SK-MEL-5 (cell line): Measurements from ENCODE around the gene KATNIP. TPM values are rescaled to one million over a fixed set of nuclear protein-coding genes. Genes with fewer than 3 reads are reported as not detected.

Source experiments
- DNase-seq: peaks from one replicate; pipeline ENCODE4 v3.0.0-alpha.2; 2016; ENCODE audit warnings: low read depth, low spot score
- in situ Hi-C: cut with HindIII; loops from 2 replicates; pipeline ENCODE4 v1.10.0; 2016; ENCODE audit warnings: low sequenced_read_pairs, high pct_unique_total_duplicates, low pct_unique_long_range_greater_than_20kb
- total RNA-seq: library from RNA; depleted of rRNA; stranded (reverse); fragments of >200 nt; shearing (Covaris generic); gene quantifications from 2 replicates; pipeline ENCODE4 v1.2.3, GENCODE V29; 2014

The KATNIP gene
- total RNA-seq, 1 experiment from 2014 or later, result 13.7 TPM

DNA sequence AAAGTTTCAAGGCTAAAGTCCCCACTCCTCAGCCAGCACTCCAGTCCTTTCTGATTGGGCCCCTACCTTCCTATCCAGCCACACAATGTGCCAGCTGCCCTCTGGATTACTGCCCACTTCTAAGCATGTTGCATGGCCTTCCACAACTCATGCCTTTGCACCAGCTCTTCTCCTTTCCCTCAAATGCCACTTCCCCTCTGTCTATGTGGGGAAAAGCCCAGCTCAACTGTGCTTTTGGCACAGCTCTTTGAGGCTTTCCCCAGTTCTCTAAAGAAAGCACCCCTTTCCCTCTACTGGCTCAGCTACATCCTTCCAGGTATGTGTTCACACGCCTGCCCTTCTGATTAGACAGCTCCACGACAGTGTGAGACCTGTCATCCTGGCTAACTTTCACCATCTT is 18.8 kb upstream of the KATNIP start:
- in situ Hi-C loops, result no loop called here
- DNase-seq, result no peak

GRCh38 chr16:27531826-27532800 is 17.8 kb upstream of the KATNIP start:
- no peak for DNase-seq
- in situ Hi-C loops, result no loop called here

DNA sequence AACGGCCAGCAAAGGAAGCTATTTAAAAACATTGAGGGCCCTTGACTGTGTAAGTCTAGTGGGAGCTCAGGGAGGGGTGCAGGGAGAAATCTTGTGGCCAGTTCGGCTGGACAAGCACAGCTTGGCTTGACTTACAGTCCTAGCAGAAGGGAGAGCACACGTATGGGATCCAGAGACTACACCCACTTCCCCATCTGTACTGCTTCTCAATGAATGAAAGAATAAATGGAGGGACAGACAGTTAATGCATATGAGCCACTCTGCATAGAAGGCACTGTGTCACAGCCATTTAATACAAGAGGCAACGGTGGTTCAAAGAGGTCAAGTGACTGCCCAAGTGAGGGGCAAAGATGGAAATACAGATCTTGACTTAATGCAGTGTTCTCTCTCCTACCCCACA is 15.7 kb upstream of the KATNIP start:
- in situ Hi-C loops, result no loop called here
- no peak for DNase-seq

- in situ Hi-C loops, result no loop called here
- no peak for DNase-seq
Measured at GRCh38 chr16:27538528-27538927, 11.4 kb upstream of the KATNIP start.

DNA sequence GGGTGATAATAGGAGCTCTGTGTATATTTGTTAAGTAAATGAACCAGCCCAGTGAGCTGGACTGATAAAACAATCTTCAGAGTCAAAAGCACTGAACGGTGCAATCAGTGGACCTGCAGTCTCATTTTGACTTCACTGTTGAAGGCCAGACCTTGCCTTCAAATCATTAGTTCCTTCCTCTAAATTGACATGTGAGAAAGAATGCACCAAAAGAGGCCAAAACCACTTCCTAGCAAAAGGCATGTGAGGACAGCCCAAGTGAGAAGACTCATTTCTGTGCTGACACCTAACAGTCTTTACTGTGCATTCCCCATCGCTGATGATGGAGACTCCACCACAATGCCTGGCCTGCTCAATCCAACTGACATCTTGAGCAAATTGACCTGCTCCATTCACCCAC is 10.8 kb upstream of the KATNIP start:
- in situ Hi-C loops, result no loop called here
- DNase-seq, result no peak

DNA sequence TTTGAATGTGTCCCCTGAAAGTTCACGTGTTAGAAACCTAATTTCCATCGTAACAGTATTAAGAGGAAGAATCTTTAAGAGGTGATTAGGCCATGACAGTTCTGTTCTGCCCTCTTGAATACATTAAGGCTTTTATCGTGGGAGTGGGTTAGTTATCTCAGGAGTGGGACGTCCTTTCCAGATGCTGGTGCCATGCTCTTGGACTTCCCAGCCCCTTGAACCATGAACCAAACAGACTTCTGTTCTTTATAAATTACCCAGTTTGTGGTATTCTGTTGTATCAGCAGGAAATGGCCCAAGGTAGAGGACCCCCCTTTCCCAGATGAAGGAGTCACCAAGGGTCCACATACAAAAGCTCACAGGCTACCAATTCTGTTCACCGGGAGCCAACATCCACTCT is 10.3 kb upstream of the KATNIP start:
- in situ Hi-C loops, result no loop called here
- DNase-seq, result no peak

- no peak for DNase-seq
- in situ Hi-C loops, result no loop called here
Measured at GRCh38 chr16:27543801-27544200, 6.1 kb upstream of the KATNIP start.

DNA sequence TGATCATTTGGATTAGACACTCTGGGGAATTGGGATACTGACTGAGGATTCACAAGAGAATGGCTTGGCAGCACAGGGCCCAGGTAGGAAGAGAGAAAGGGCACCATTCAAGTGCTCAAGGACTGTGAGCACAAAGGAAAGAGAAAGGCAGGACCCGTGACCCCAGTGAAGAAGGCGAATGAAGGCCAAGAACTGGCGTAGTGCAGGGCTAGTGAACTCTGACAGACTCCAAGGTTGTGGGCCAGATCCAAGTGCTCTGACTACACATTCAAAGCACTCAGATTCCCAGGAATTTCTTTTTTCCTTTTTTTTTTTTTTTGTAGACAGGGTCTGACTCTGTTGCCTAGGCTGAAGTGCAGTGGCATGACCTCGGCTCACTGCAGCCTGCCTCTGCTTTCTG is 5.3 kb upstream of the KATNIP start:
- in situ Hi-C loops, result no loop called here
- no peak for DNase-seq

DNA sequence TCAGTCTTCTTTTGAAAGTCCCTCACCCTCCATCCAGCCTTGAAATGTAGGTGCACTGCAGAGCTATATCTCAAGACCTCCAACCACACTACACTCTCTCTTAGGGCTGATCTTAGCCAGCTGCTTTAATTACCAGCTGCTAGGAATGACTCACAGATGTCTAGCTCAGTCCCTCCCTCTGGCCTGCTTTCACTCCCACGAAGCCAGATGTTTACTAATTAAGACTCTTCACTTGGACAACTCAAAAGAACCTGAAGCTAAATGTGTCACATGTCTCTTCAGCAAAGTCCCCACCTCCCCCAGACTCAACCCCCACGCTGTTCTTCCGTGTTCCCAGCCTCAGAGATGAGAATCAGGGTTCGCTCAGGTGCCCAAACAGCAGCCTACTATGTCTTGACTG is 2.8 kb upstream of the KATNIP start:
- no peak for DNase-seq
- in situ Hi-C loops, result no loop called here

DNA sequence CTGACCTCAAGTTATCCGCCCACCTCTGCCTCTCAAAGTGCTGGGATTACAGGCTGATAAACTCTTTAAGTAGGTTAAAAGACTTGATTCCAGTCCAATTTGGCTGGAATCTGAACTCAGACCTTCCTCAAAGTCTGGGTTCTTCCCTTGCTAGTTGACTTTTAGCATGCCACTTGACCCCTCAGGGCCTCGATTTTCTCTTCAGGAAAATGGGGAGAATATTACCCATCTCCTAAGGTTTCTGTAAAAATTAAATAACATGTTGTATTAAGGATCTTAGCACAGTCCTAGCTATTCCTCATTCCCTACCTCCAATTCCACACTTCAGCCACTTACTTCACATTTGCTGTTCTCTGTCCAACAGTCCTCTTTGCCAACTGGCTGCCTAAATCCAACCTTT is 2.1 kb upstream of the KATNIP start:
- in situ Hi-C loops, result no loop called here
- DNase-seq, result no peak

- in situ Hi-C loops, result no loop called here
- peak; percentile 6 for DNase-seq
Measured at GRCh38 chr16:27549464-27549745, 539 bp upstream of the KATNIP start.

GRCh38 chr16:27550582-27550920 is 607 bp downstream of the KATNIP start:
- no peak for DNase-seq
- in situ Hi-C loops, result no loop called here

DNA sequence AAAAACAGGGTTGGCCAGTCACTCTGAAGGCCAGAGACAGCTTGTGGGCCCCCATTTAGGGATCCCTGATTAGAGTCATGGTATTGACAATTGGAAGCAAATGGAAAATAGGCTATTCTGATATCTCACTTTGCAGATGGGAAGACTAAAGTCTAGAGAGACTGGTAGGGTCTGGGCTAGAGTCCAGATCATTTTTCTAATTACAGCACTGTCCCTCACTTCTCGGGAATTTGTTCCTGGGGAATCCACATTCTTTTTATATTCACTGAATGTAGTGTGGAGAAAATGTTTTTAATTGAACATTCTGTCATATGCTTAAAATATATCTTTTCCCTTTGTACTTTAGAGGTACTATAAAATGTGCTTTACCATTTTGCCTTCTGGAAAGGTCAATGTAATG is 1.1 kb downstream of the KATNIP start:
- DNase-seq, result no peak

GRCh38 chr16:27556471-27556870 is 6.5 kb downstream of the KATNIP start:
- in situ Hi-C loops, result no loop called here
- DNase-seq, result no peak

More for the DNA sequence above, 1.1 kb downstream of the KATNIP start:
- in situ Hi-C loops, result no loop called here

DNA sequence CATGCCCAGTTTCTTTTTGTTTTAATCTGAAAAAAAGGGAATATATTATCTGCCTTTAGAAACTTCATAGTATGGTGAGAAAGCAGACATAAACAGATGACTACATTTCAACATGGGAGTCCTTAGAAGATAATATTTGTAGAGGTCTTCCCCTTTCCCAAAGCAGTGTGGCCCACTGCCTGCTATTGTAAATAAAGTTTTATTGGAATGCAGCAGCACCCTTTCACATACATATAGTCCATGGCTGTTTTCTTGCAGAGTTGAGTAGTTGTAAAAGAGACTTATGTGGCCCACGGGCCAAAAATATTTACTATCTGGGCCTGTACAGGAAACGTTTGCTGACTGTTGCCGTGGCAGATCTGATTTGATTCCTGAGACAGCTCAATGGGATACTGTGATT is 8.5 kb downstream of the KATNIP start:
- in situ Hi-C loops, result no loop called here
- DNase-seq, result no peak

GRCh38 chr16:27558932-27559331 is 9.0 kb downstream of the KATNIP start:
- no peak for DNase-seq
- in situ Hi-C loops, result no loop called here

DNA sequence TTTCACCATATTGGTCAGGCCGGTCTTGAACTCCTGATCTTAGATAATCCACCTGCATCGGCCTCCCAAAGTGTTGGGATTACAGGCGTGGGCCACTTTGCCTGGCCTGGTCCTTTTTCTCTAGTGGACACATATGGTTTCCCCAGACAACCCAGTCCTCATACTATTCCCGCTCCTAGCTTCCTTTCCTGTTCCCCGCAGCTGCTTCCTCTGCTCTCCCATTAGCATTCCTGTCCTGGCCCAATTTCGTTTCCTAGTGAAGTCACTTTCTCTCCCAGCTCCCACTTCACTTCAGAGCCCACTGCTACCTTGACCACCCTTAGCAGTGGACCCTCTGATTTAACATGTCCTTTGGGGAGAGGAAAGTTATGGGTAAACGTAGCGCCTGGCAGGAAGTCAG is 11.3 kb downstream of the KATNIP start:
- in situ Hi-C loops, result no loop called here
- no peak for DNase-seq

DNA sequence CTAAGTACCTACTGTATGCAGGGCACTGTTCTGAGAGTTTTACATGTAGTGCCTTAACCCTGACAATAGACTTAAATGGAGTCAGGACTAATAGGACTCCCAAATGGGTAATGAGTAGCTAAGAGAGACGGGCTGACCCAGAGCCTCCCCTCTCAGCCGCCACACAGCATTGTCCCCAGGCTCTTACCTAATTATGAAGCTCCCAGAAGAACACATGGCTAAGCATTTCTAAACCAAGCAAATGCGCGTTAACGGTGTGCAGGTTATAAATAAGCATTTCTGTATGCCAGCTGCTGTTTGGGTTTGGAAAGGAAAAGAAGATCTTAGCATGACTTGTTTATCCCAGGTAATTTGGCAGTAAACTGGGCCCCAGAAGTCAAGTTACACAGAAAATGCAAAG is 14.3 kb downstream of the KATNIP start:
- in situ Hi-C loops, result no loop called here
- DNase-seq, result no peak

- in situ Hi-C loops, result no loop called here
Measured at GRCh38 chr16:27566417-27566816, 16.5 kb downstream of the KATNIP start.

GRCh38 chr16:27568077-27568476 is 18.1 kb downstream of the KATNIP start:
- in situ Hi-C loops, result no loop called here
- no peak for DNase-seq

More at GRCh38 chr16:27566417-27566816, 16.5 kb downstream of the KATNIP start:
- DNase-seq, result no peak
